Stimulated activated CD8-positive, alpha-beta memory T cell treated with anti-CD3 and anti-CD28 coated beads, Interleukin-7, amount 100 ng/mL, for 24 hours (primary cell): ENCODE results near the gene SDC1.

Experiments
- DNase-seq: peaks from one replicate; pipeline ENCODE4 v3.0.0-alpha.2; 2020; ENCODE audit warnings: low read depth

The SDC1 gene

DNA sequence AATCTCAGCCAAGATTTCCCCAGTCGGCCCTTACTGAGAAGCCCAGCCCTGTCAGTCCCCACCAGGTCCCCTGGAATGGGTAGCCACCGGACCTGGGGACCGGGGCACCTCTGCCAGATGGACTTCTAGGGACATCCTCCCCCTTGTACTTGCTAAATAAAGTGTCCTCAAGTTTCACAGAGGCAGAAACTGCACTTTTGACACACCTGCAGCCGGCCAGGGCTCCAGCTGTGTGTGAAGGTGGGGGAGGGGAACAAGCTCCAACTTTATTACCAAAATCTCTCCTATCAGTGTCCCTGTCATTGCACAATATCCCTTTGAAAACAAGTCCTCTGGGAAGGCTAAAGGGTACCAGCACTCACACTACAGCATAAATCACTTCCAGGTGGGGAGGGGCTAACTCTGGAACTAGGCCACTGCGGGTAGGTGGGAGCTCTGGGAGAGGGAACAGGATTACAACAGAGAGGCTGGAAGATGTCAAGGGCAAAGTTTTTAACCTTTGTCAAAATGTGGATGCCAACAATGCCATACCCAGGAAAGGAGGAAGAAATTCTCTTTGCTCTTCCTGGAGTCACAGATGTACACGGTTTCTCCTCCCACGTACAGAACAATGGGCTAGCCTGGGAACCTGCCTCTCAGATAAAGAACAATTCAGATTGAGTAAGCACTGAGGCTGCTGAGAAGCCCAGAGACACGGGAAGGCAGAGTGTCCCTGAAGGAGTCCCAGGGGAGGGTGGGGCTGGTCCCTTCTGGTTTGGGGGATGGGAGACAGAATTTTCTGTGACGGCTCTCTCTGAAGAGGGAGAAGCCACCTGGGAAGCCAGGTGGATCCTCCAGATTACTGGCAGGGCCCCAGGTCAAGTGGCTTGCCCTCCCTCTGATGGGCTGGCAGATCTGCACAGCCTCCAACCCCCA lies 11.0 kb downstream of the SDC1 start:
- no peak for DNase-seq

DNA sequence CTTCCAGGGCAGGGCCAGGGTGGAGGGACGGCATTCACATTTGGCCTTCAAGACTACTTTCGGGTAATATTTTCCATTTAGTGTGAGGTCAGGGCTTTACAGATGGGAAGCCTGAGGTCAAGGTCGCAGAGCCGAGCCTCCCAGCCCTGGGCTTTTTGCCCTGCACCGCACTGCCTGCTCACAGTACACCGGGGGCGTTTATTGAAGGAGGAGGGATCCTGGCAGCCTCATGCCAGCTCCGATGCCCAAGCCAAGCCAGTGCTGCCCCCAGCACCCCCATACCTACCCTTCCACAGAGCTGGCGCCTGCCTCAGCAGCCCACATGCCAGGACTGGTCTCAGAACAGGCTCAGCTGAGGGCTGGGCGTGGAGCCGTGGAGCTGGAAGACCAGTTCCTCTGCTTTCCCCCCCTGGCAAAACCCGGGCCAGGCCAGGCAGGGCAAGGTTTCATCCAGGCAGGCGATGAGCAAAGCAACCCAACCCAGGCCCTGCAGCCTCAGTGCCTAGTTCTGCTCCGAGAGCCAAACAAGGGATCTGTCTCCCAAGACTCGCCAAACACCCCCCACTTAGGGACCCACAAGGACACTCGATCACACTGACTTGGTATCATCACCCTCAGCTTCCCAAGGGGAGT lies 11.9 kb downstream of the SDC1 start:
- DNase-seq: no peak

DNA sequence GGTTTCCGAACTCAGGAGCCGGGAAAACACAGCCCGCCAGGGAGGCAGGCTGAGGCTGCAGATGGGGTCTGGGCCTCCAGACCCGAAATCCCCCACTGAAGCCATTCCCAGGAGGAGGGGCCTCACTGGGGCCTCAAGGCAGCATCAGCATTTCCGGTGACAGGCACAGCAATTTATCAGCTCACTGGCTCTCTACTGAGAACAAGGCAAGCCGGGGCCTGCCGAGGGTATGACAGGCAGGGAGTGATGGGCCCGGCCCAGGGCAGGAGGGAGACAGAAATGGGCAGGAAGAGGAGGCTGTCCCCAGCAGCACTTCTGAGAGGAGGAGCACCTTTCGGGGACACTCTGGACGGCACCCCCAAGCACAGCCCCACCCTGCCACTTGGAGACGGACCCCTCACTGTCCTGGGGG lies 12.5 kb downstream of the SDC1 start:
- DNase-seq: no peak

DNA sequence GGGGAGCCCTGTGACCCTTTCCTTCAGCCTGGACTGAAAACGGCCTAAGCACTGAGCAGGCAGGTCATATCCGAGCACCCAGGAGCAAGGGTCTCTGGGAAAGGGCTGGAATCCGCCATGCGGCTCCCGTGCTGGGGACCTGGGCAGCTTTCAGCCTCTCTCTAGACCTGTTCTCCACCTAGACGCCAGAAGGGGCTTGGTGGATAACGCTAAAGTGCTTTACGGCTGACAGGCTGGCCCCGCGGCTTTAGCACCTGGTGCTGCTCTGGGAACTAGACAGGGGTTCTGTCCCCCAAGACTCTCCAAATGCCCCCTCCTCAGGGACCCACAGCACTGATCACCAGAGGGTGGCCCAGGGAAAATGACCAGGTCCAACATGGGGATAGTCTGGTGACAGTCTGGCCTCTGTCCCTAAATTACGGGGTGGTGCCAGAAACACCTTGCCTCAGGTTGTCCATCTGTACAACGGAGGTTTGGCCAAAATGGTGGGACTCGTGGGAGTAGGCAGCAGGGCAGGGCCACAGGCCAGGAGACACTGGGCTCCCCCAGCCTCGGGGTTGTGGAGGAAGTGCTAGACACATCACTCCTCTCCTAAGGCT lies 13.0 kb downstream of the SDC1 start:
- DNase-seq: no peak

DNA sequence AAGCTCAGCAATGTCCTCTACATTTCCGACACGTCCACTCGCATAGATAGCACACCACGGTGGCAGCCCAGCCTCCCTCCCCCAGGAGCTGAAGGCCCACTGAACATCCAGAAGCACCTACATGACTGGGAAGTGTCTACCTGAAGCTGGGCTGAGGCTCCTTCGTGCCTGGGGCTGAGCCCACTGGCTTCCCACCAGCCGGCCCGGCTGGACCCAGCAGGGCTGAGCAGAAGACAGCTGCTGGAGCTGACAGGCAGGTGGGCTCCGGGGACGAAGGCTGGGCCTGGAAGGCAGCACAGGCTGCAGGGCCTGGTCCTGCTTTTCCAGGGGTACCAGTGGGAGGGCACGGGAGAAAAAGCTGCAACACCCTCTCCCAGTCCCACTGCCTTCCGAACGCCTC lies 13.5 kb downstream of the SDC1 start:
- DNase-seq: no peak

DNA sequence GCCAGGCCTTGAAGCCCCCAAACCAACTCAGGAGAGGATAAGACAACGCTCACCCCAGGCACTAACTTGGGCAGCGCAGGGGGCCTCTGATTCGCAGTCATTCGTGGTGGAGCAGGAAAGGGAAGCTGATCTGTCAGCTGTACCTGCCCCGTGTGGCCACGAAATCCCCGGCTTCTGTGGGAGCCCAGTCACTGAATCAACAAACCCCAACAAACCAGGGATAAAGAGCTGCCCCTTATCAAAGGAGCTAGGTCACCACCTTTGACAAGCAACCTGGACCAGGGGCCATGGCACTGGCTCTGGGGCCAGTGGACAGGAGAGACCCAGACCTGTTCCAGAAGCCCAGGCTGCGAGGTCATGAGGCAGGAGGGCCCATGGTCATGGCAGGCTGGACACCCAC lies 14.5 kb downstream of the SDC1 start:
- DNase-seq: no peak

DNA sequence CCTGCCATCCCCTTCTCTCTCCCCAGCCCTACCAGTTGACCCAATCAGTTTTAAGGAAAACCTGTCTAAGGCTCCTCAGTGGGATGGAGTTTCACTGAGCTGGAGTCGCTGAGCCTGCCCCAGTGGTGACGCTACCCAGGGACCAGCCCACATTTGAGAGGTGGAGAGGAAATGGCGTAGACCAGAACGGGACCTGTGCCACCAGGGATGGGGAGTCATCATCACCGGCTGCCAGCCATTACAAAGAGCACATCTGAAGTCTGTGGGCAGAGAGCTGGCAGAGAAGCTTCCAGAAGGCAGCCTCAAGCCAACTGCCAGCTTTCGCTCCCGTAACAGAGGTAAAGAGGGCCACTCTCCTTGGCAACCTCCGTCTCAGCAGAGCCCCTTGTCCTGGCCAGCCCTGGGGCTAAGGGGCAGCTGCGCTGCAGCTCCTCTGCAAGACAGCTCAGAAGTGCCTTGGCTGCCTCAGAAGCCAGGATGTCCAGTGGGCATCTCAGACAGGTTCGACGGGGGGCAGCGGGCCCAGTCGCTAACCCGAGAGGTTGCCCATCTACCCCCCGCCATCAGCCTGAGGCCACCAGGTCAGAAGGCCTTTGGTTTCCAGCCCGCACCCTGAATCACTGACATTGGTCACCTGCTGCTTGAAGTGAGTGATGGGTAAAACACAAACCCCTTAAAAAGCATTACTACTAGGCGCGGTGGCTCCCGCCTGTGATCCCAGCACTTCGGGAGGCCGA lies 15.4 kb downstream of the SDC1 start:
- no peak for DNase-seq

DNA sequence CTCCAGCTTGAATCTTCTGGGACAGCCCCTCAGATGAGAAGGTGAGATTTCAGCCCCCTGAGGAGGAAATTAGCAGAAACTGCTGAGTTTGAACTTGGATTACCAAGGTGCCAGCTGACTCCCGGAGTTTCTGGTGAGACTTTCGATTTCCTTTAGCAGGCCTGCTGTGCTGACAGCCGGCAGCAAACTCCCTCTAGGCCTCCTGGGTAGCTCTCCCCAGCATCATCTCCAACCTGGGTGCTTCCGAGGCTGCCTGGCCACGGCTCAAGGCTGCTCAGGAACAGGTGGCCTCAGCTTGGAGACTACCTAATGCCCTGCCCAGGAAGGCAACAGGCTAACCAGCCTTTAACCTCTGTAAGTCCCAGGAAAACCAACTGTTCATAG lies 16.5 kb downstream of the SDC1 start:
- no peak for DNase-seq

DNA sequence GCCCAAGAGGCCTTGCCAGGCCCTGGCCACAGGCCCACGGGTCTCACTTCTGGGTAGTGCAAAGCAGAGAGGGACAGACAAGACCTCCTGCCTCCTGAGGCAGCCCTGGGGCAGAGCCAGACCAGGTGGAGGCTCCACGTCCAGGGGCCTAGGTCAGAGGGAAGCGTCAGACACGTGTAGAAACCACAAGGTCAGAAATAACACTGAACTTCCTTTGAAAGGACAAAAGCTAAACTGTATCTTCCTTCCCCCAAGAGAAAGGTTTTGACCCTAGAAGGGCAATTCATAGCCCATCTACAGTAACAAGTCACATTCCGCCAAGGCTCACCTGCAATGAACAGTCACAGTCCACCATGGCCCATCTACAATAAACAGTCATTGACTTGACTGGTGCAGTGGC lies 17.9 kb downstream of the SDC1 start:
- DNase-seq: no peak

DNA sequence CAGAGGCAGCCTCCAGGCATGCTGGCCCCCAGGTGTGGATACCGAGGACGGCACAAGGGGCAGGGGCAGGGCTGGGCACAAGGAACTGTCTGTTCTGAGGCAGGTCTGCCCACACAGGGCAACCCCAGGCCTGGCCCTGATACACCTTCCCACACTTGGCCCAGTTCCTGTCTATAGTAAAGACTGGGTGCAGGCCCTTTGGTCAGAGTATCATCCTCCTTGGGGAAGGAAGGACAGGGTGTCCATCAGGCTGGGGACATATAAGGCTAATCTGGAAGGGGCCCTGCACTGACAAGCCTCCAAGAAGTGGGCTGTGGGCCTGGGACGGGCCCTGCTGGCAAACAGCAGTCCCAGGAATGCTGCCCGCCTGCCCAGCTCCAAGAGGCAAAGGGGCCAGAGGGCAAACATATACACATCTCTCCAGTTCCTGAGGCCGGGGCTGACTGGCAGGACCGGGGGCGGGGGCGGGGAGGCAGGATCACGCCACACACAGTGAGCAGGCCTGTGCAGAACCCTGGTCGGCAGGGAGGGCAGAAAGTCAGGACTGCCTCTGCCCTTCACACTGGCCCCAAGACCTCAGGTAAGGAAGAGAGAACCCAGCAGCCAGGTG lies 18.9 kb downstream of the SDC1 start:
- DNase-seq: no peak

DNA sequence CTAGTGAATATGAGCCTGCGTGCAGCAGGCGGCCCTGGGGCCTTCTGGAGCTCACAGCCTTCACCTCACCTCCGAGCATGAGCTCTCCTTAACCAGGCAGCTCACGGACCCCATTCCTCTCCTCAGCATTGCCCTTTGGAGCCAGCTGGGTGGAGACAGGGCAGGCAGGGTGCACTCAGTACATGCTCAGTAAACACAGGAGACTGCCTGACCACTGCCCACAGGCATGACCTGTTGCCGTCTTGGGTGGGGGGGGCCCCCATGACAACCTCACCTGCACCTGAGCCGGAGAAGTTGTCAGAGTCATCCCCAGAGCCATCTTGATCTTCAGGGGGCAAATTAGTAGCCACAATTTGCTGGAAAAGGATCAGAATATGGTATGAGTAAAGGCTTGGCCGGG lies 19.9 kb downstream of the SDC1 start:
- DNase-seq: no peak

DNA sequence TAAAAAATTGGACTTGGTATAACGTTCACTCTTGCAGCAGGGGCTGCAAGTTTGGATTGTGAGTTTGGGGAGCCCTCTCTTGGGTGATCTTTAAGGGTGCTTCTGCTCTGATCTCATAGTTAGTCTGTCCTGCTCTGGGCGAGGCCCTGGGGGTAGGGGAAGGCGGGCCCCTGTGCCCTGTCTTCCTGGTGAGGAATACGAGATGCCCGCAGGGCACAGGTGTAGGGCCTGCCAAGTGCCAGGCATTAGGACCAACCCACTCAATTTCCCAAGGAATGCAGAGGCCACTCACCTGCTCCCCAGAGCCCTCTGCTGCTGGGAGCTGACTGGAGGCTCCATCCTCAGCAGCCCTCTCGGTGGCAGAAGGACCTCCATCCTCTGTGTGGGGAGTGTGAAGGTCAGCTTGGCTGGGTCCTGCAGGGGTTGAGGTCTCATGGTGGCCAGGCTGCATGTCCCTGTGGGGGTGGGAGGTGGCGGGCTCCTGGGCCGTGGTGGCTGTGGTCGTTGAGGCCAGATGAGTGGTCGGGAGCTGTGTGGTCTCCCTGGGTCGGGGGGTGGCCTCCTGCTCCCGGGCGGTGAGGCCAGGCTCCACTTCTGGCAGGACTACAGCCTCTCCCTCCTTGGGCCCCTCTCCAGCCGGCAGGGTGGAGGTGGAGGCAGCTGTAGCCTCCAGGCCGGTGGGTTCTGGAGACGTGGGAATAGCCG lies 21.3 kb downstream of the SDC1 start:
- DNase-seq: no peak

DNA sequence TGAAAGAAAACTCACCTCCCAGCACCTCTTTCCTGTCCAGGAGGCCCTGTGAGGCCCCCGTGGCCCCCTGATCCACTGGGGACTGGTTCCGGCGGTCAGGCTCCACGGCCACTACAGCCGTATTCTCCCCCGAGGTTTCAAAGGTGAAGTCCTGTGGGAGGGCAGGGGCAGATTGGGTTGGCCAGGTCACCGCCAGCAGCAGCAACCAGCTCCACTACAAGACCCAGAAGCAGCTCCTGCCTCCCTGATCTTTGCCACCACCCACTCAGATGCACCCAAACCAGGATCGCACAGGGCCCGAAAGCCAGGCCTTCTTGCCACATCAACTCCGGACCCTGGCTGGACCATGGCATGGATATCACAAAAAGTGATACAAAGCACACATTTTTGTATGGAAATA lies 21.9 kb downstream of the SDC1 start:
- no peak for DNase-seq

DNA sequence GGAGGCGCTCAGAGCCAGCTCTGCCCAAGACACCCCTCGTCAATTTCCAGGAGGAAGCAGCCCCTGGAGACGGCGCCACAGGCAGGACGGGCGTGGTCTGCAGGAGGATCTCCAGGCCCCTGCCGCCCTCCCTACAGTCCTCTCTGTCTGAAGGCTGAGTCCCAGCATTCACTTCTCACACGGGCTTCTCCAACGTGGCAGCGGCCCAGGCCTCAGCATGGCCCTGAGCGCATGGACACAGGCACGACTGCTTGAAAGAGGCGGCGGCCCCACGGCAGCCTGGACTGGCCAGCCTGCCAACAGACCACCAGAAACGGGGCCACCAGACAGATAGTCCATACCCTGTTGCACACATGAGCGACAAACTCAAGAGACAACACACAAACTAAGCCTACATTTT lies 23.3 kb downstream of the SDC1 start:
- DNase-seq: no peak

DNA sequence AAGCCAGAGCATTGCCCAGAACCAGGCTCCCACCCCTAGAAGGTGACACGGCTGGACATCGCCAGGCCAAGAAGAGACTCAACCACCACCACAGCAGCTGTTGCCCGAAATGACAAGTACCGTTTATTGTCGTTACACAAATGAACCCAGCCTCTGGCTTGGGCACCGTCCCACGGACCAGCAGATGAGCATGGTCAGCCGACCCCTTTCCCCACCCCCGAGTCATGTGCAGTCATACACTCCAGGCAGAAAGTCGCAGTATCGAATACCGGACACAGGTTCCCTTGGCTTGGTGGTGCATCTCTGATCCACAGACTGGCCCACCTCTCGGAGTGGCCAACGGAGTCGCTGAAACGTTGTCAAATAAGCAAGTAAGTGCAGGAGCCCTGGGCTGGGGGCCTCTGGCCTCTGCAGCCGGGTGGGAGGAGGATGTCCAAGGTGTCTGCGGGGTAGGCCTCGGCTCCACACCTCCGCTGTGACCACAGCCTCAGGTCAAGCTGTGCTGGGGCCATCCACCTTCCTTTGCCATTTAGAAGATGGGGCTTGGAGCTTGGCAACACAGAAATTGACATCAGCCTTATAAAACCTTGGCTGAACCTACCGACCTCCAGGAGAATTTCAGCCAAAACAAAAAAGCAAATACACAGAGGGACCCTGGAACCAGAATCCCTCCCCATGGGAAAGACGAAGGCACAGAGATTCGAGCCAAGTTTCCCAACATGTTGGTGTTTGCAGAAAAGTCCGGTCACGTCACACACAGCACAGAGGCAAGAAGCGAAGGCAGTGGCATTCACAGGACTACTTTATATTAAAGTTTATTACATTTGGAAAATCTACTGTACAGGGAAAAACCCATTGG lies 24.0 kb downstream of the SDC1 start:
- no peak for DNase-seq

DNA sequence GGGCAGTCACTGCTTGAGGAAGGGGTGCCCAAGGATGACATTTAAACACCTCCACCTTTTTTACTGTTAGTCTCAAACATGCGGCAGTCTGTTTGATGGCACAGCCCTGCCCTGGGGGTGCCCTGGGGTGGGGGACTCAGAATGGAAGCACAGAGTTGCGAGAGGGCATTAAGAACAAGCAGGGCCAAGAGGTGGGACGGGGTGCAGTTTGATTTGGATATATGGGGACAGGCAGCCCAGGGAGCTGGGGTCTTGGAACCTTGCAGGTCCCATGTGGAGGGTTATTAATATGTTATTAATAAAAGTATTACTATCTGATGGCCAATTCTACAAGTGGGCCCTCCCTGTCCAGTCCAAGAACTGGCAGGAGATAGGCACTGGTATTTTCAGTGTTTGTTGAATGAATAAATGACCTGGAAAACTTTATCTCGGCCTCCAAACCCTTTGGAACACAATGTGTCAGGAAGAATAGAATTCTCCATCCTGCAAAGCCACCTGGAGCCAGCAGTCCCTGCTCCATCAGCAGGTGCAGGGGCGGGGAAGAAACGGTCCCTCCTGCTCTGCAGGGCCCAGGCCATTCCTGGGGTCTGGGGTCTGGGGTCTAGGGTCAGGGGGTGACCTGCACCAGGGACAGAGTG lies 25.2 kb downstream of the SDC1 start:
- no peak for DNase-seq

DNA sequence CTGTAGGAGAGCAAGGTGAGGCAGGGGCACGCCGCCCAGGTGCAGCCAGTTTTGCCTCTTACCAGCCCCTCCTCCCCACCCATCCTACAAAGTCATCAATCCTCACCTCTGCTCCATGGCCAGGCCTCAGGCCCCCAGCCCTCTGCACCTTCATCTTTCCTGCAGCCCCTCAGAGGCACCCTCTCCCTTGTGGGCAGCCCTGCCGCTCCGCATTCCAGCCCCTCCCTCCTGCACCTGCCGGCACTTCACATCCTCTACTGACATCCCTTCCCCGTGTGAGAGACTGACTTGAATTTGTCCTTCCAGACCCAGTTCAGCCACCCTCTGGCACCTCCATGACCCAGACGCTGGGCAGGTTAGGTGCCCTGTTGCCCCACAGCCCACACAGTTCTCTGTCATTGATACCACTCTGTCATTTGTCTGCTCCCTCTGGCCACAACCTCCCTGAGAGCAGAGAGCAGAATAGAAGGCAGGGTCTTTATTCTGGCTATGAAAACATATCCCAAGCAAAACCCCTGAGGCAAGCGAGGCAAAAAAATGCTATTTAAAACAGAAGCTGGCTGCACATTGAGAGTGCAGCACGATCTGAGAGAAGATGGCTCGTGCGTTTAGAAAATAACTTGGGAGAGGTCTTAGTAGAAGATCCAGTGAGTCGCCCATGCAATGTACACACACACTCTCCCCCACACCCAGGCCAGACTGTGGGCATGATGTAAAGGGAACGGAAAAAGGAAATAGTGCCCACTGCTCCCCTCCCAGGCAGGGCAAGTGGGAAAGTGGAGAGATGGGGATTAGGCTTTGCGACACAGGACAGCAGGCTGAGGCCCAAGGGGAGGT lies 25.9 kb downstream of the SDC1 start:
- DNase-seq: no peak

DNA sequence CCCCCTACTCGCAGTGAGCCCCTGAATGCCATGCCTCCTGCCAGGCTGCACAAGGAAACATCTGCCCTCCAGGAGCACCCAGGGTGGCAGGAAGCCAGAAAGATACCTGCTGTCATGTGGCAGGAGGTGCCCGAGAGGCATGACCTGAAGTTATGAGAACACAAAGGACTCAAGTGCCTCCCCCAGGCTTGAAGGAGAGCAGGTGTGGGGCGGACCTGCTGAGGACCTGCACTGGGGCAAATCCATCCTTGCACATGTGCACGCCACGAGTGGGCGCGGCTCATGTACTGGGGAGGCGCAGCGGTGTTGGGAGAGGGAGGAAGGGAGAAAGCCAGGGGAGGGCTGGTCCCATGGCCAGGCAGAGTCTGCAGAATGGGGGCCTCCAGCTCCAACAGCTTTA lies 26.9 kb downstream of the SDC1 start:
- no peak for DNase-seq

DNA sequence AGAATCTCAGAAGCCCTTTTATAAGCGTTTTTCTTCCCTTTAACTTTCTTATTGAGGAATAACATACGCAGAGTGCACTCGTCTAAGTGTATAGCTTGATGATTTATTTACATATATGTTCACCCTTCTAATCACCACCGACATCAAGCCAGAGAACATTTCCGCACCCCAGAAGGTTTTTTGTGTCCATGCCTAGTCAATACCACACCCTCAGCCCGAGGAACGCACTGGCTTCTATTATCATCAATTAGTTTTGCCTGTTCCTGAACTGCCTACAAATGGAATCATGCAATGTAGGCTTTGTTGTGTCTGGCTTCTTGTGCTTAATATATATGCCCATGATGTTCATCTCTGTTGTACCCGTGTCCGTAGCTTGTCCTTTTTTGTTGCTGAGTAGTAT lies 27.7 kb downstream of the SDC1 start:
- DNase-seq: no peak
